Transverse colon (tissue), 4 donors: ENCODE data around the gene LRRC4.

Experiments
- EP300 ChIP-seq: sonication (generic); formaldehyde crosslinking; IDR thresholded peaks from one replicate; pipeline ENCODE4 v1.6.1; 2017; ENCODE audit warnings: antibody characterized with exemption, low read depth
- POLR2A ChIP-seq: fragments of 450-650 bp; IDR thresholded peaks from one replicate; pipeline ENCODE4 v1.6.1; 2016; ENCODE audit warnings: antibody characterized with exemption, mild to moderate bottlenecking, moderate library complexity
- POLR2AphosphoS5 ChIP-seq, 3 donors: sonication (generic); formaldehyde crosslinking; IDR thresholded peaks; one replicate each; pipeline ENCODE4 v1.6.1; 2016; ENCODE audit warnings: antibody characterized with exemption in 3 of 3
- TF ChIP-seq, protein P1 (sequence below), 5 experiments: fragments of 200-600 bp in 3 of 5; fragments of 450-650 bp in 2 of 5; sonication (generic) in 3 of 5; IDR thresholded peaks; 1 replicate in 2 of 5; 2 replicates in 3 of 5; pipeline ENCODE4 v1.5.1; 2016 to 2017; ENCODE audit warnings: antibody characterized with exemption in 5 of 5, inconsistent platforms in 3 of 5, mild to moderate bottlenecking in 2 of 5, moderate library complexity in 1 of 5

DNA sequence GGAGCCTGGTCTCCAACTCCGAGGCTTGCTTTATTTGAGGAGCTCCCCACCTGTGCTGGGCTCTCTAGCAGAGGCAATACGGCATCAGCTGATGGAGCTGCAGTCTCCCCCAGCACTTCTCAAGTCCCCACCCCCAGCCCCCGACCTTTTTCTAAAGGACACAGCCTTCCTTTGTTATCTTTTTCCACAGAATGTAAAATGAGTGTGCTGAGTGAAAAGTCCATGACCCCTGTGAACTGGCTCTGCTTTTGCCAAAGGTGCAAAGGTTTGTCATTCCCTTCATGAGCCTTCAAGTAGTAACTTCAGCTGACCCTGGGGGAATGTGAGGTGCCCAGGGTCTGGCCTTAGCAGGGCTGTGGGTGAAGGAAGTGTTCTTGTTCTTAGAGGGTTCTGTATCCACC is 25.5 kb downstream of the LRRC4 start:
- no peak for TF ChIP-seq POLR2AphosphoS5 (IDR thresholded peaks at IDR 0.05)
- no peak for TF ChIP-seq POLR2A
- TF ChIP-seq, protein P1, sequence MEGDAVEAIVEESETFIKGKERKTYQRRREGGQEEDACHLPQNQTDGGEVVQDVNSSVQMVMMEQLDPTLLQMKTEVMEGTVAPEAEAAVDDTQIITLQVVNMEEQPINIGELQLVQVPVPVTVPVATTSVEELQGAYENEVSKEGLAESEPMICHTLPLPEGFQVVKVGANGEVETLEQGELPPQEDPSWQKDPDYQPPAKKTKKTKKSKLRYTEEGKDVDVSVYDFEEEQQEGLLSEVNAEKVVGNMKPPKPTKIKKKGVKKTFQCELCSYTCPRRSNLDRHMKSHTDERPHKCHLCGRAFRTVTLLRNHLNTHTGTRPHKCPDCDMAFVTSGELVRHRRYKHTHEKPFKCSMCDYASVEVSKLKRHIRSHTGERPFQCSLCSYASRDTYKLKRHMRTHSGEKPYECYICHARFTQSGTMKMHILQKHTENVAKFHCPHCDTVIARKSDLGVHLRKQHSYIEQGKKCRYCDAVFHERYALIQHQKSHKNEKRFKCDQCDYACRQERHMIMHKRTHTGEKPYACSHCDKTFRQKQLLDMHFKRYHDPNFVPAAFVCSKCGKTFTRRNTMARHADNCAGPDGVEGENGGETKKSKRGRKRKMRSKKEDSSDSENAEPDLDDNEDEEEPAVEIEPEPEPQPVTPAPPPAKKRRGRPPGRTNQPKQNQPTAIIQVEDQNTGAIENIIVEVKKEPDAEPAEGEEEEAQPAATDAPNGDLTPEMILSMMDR (IDR thresholded peaks at IDR 0.05) = no peak
- TF ChIP-seq EP300 = no peak
